GM10248 (cell line): ENCODE measurements around the gene GPR32.
"Not testable (repeated sequence)": the region's sequence is repeated elsewhere in the genome, so short reads cannot be mapped to it uniquely, and the experiment has no call there.

ENCODE experiments used
- CTCF ChIA-PET: fragments of 300-600 bp; sonication (Branson Sonifier 250); formaldehyde crosslinking; extraction: SDS; loops from one replicate; lab custom pipeline; 2021; ENCODE audit warnings: antibody characterized with exemption; lab: Yijun Ruan, JAX
- POLR2A ChIA-PET: fragments of 350-650 bp; sonication (Branson Sonifier 250); formaldehyde crosslinking; extraction: SDS; loops from one replicate; lab custom pipeline; 2020; ENCODE audit warnings: antibody characterized with exemption; lab: Yijun Ruan, JAX
- DNase-seq: peaks from one replicate; pipeline ENCODE4 v3.0.0; 2012; ENCODE audit errors: extremely low spot score
- CTCF ChIP-seq: IDR thresholded peaks from 2 replicates; pipeline ENCODE4 v1.5.1; 2012; ENCODE audit warnings: mild to moderate bottlenecking, low read depth; ENCODE audit errors: extremely low read depth, missing control alignments, control extremely low read depth

GPR32 gene

GRCh38 chr19:50778906-50779430 is 8.7 kb downstream of the GPR32 start:
- DNase-seq, result no peak
- no peak for TF ChIP-seq CTCF
- ChIA-PET POLR2A (no interaction called here), CTCF (interaction anchor here (1.0 to 3.0 kb wide), 8 partner anchors 14 to 422 kb away, joined by 3 to 12 read pairs (median 4); no protein-coding TSS in a partner anchor)

GRCh38 chr19:50779504-50780457 is 9.5 kb downstream of the GPR32 start:
- POLR2A ChIA-PET, result no interaction called here
- no peak for DNase-seq
- no peak for TF ChIP-seq CTCF
- CTCF ChIA-PET, result interaction anchor here (1.0 to 3.0 kb wide), 9 partner anchors 13 to 422 kb away, joined by 3 to 12 read pairs (median 4); no protein-coding TSS in a partner anchor

- TF ChIP-seq CTCF, result no peak
- POLR2A ChIA-PET, result interaction anchor here (0.5 kb wide), 1 partner anchor 242 kb away, joined by 4 read pairs; no protein-coding TSS in a partner anchor
- DNase-seq, result no peak
- CTCF ChIA-PET, result interaction anchor here (0.6 to 3.0 kb wide), 7 partner anchors 13 to 424 kb away, joined by 3 to 12 read pairs (median 4); no protein-coding TSS in a partner anchor
Observed at GRCh38 chr19:50780753-50781435, 10.6 kb downstream of the GPR32 start.

DNA sequence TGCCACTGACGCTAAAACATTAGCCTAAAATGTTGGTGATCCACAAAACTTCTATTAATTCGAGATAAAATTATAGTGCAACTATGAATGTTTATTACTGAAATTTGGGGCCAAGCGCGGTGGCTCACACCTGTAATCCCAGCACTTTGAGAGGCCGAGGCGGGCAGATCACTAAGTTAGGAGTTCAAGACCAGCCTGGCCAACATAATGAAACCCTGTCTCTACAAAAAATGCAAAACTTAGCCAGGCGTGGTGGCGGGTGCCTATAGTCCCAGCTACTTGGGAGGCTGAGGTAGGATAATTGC is 13.5 kb downstream of the GPR32 start:
- ChIA-PET CTCF (interaction anchor here (0.7 to 3.5 kb wide), 15 partner anchors 11 to 397 kb away, joined by 3 to 31 read pairs (median 3); no protein-coding TSS in a partner anchor), POLR2A (interaction anchor here (0.7 kb wide), 1 partner anchor 462 kb away, joined by 3 read pairs; no protein-coding TSS in a partner anchor)
- not testable (repeated sequence) for DNase-seq

- CTCF ChIA-PET, result interaction anchor here (1.1 to 3.5 kb wide), 6 partner anchors 10 to 398 kb away, joined by 3 to 31 read pairs (median 4); no protein-coding TSS in a partner anchor
- POLR2A ChIA-PET, result no interaction called here
- TF ChIP-seq CTCF, result no peak
- no peak for DNase-seq
Observed at GRCh38 chr19:50784710-50785109, 14.4 kb downstream of the GPR32 start.

DNA sequence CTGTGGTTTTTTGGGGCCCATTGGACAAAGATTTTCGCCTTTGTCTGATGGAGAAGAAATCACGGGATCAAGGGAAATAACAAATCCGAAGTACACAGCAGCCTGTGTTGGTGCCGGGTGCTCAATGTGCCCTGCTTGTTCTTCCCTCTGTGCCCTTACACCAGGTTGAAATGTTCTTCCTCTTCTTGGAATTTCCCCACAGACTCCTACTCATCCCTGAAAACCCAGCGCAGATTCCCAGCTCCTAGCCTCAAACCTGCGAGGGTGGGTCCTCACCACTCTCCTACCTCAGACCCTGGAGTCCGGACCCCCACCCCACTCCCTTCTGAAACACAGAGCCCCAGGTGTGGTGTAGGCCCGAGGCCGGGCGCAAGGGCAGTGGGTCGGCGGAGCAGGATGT is 15.1 kb downstream of the GPR32 start:
- no peak for DNase-seq
- TF ChIP-seq CTCF, result no peak
- CTCF ChIA-PET, result interaction anchor here (1.6 to 3.5 kb wide), 4 partner anchors 10 to 398 kb away, joined by 3 to 31 read pairs (median 12); no protein-coding TSS in a partner anchor
- POLR2A ChIA-PET, result no interaction called here
